ENCODE results near the gene KCNJ6. TPM values are rescaled to one million over a fixed set of nuclear protein-coding genes. Genes with fewer than 3 reads are reported as not detected.

Gene KCNJ6
- total RNA-seq, 1 experiment from 2014 or later, result not detected

DNA sequence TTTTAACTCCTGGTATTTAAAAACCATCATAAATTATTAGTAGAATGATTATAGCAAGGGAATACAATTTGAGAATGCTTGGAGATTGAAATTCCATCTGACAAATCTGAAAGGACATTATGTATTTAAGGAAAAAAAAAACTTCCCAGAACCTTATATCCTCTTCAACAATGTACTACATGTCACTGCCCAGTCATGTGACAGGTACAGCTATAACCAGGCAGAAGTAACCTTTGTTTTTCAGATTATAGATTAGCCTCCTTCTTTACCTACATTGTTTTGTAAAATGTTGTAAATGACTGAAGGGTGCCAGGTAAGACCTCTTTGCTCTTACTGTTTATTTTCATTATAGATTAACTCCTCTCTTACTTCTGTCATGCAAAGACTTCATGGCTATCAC lies 96.9 kb downstream of the KCNJ6 start:
- no TSS peak for BruUV-seq (replicated peaks)
- DNase-seq (ENCODE audit: low read depth, low spot score) (no peak), ATAC-seq (no peak)
- H3K36me3 ChIP-seq (ENCODE audit: control insufficient read depth, insufficient read depth, low read length), result no peaks in the 10 kb centered on the region
- POLR2A ChIA-PET, result no interaction called here
- CTCF ChIA-PET, result no interaction called here
- in situ Hi-C loops (cut with HindIII; ENCODE audit: low pct_unique_long_range_greater_than_20kb, low sequenced_read_pairs) (no loop called here), intact Hi-C loops (cut with micrococcal nuclease; ENCODE audit: unreplicated experiment) (no loop called here)
- no peaks in the 10 kb centered on the region for H3K4me1 ChIP-seq (ENCODE audit: control insufficient read depth, insufficient read depth, low read length)
- H3K4me3 ChIP-seq (ENCODE audit: low read depth in 2 of 2, low read length in 2 of 2), result no peak overlapping the region
- H3K9me3 ChIP-seq (ENCODE audit: control insufficient read depth, insufficient read depth, low read depth, low read length), result no peaks in the 10 kb centered on the region
- peaks cover 2% of the 10 kb centered on the region for H3K27me3 ChIP-seq (ENCODE audit: control insufficient read depth, insufficient read depth, low read length)
- no peak overlapping the region for H3K27ac ChIP-seq (ENCODE audit: low read length)
- TF ChIP-seq, protein P1, sequence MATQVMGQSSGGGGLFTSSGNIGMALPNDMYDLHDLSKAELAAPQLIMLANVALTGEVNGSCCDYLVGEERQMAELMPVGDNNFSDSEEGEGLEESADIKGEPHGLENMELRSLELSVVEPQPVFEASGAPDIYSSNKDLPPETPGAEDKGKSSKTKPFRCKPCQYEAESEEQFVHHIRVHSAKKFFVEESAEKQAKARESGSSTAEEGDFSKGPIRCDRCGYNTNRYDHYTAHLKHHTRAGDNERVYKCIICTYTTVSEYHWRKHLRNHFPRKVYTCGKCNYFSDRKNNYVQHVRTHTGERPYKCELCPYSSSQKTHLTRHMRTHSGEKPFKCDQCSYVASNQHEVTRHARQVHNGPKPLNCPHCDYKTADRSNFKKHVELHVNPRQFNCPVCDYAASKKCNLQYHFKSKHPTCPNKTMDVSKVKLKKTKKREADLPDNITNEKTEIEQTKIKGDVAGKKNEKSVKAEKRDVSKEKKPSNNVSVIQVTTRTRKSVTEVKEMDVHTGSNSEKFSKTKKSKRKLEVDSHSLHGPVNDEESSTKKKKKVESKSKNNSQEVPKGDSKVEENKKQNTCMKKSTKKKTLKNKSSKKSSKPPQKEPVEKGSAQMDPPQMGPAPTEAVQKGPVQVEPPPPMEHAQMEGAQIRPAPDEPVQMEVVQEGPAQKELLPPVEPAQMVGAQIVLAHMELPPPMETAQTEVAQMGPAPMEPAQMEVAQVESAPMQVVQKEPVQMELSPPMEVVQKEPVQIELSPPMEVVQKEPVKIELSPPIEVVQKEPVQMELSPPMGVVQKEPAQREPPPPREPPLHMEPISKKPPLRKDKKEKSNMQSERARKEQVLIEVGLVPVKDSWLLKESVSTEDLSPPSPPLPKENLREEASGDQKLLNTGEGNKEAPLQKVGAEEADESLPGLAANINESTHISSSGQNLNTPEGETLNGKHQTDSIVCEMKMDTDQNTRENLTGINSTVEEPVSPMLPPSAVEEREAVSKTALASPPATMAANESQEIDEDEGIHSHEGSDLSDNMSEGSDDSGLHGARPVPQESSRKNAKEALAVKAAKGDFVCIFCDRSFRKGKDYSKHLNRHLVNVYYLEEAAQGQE (IDR thresholded peaks at IDR 0.05; ENCODE audit: insufficient read depth in 1 of 2, low read depth in 2 of 2, low read length in 1 of 2), result no peak
- TF ChIP-seq TCF7L2 (IDR thresholded peaks at IDR 0.05; ENCODE audit: low read depth, low read length) (no peak), POLR2AphosphoS5 (IDR thresholded peaks at IDR 0.05; ENCODE audit: low read depth, low read length) (no peak), SIN3A (IDR thresholded peaks at IDR 0.05; ENCODE audit: borderline replicate concordance, insufficient read depth, low read depth, low read length) (no peak)
- TF ChIP-seq, protein P2, sequence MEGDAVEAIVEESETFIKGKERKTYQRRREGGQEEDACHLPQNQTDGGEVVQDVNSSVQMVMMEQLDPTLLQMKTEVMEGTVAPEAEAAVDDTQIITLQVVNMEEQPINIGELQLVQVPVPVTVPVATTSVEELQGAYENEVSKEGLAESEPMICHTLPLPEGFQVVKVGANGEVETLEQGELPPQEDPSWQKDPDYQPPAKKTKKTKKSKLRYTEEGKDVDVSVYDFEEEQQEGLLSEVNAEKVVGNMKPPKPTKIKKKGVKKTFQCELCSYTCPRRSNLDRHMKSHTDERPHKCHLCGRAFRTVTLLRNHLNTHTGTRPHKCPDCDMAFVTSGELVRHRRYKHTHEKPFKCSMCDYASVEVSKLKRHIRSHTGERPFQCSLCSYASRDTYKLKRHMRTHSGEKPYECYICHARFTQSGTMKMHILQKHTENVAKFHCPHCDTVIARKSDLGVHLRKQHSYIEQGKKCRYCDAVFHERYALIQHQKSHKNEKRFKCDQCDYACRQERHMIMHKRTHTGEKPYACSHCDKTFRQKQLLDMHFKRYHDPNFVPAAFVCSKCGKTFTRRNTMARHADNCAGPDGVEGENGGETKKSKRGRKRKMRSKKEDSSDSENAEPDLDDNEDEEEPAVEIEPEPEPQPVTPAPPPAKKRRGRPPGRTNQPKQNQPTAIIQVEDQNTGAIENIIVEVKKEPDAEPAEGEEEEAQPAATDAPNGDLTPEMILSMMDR (IDR thresholded peaks at IDR 0.05), result no peak

DNA sequence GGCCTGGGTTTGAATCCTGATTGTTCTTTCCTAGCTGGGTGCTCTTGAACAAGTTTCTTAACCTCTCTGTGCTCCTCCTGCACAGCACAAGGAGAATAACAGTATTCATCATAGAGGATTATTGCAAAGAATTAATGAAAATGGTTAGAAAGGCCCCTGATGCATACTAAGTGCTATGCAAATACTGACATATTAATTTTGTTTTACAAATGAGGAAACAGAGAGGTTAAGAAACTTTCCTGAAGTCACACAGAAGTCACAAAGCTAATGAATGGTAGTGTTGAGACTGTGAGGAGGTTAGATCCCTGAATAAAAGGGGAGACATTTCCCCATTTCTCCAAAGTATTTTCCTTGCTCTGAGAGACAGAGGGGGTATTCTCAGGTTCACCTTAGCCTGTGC lies 99.0 kb downstream of the KCNJ6 start:
- ChIA-PET CTCF (no interaction called here), POLR2A (no interaction called here)
- in situ Hi-C loops (cut with HindIII; ENCODE audit: low pct_unique_long_range_greater_than_20kb, low sequenced_read_pairs) (no loop called here), intact Hi-C loops (cut with micrococcal nuclease; ENCODE audit: unreplicated experiment) (no loop called here)
- Histone ChIP-seq H3K4me1 (ENCODE audit: control insufficient read depth, insufficient read depth, low read length) (no peaks in the 10 kb centered on the region), H3K36me3 (ENCODE audit: control insufficient read depth, insufficient read depth, low read length) (no peaks in the 10 kb centered on the region), H3K4me3 (ENCODE audit: low read depth in 2 of 2, low read length in 2 of 2) (no peak overlapping the region), H3K27ac (ENCODE audit: low read length) (no peak overlapping the region), H3K27me3 (ENCODE audit: control insufficient read depth, insufficient read depth, low read length) (peaks cover 2% of the 10 kb centered on the region), H3K9me3 (ENCODE audit: control insufficient read depth, insufficient read depth, low read depth, low read length) (no peaks in the 10 kb centered on the region)
- ATAC-seq (no peak), DNase-seq (ENCODE audit: low read depth, low spot score) (no peak)
- BruUV-seq (replicated peaks), result no TSS peak
- TF ChIP-seq POLR2AphosphoS5 (IDR thresholded peaks at IDR 0.05; ENCODE audit: low read depth, low read length), result no peak
- TF ChIP-seq, protein P1 (IDR thresholded peaks at IDR 0.05; ENCODE audit: insufficient read depth in 1 of 2, low read depth in 2 of 2, low read length in 1 of 2), result no peak
- TF ChIP-seq, protein P2 (IDR thresholded peaks at IDR 0.05), result no peak
- TF ChIP-seq SIN3A (IDR thresholded peaks at IDR 0.05; ENCODE audit: borderline replicate concordance, insufficient read depth, low read depth, low read length), result no peak
